G401 (cell line): ENCODE data around the gene TRMT2A. TPM values are rescaled to one million over a fixed set of nuclear protein-coding genes. Genes with fewer than 3 reads are reported as not detected.
A peak's percentile ranks its signal among the peaks of the same experiment; 100 is the strongest.

ENCODE experiments used
- DNase-seq: peaks from one replicate; pipeline ENCODE4 v3.0.0-alpha.2; 2015; ENCODE audit warnings: low spot score
- in situ Hi-C: cut with HindIII; loops from 2 replicates; pipeline ENCODE4 v1.10.0; 2016; ENCODE audit warnings: low sequenced_read_pairs, mixed read lengths
- total RNA-seq: library from RNA; depleted of rRNA; stranded (reverse); fragments of >200 nt; shearing (Covaris generic); gene quantifications from 2 replicates; pipeline ENCODE4 v1.2.3, GENCODE V29; 2014

The TRMT2A gene
- total RNA-seq, 1 experiment from 2014 or later, result 55.8 TPM

GRCh38 chr22:20093418-20094196, 23.4 kb downstream of the TRMT2A start:
- DNase-seq, result peak; percentile 98
- in situ Hi-C loops, result no loop called here

GRCh38 chr22:20092477-20092854, 24.6 kb downstream of the TRMT2A start:
- DNase-seq, result no peak
- in situ Hi-C loops, result no loop called here

- no peak for DNase-seq
- in situ Hi-C loops, result no loop called here
Measured at GRCh38 chr22:20091690-20092476, 25.1 kb downstream of the TRMT2A start.

- no peak for DNase-seq
Measured at GRCh38 chr22:20090730-20091240, 26.2 kb downstream of the TRMT2A start.

GRCh38 chr22:20089977-20090729, 26.9 kb downstream of the TRMT2A start:
- in situ Hi-C loops, result no loop called here
- DNase-seq, result no peak

More at GRCh38 chr22:20090730-20091240, 26.2 kb downstream of the TRMT2A start:
- in situ Hi-C loops, result no loop called here

- in situ Hi-C loops, result no loop called here
- DNase-seq, result no peak
Measured at GRCh38 chr22:20089226-20089976, 27.6 kb downstream of the TRMT2A start.

GRCh38 chr22:20088263-20088648, 28.8 kb downstream of the TRMT2A start:
- DNase-seq, result no peak
- in situ Hi-C loops, result no loop called here

GRCh38 chr22:20087319-20088262, 29.4 kb downstream of the TRMT2A start:
- DNase-seq, result no peak
- in situ Hi-C loops, result no loop called here

GRCh38 chr22:20086763-20087162, 30.3 kb downstream of the TRMT2A start:
- in situ Hi-C loops, result no loop called here

GRCh38 chr22:20086101-20086599, 30.9 kb downstream of the TRMT2A start:
- in situ Hi-C loops, result no loop called here
- no peak for DNase-seq

More at GRCh38 chr22:20086763-20087162, 30.3 kb downstream of the TRMT2A start:
- no peak for DNase-seq

- DNase-seq, result no peak
- in situ Hi-C loops, result no loop called here
Measured at GRCh38 chr22:20085651-20086050, 31.4 kb downstream of the TRMT2A start.

GRCh38 chr22:20084547-20085413, 32.2 kb downstream of the TRMT2A start:
- DNase-seq, result peak; percentile 34
- in situ Hi-C loops, result no loop called here

GRCh38 chr22:20083891-20084546, 33.0 kb downstream of the TRMT2A start:
- no peak for DNase-seq
- in situ Hi-C loops, result no loop called here

- in situ Hi-C loops, result no loop called here
Measured at GRCh38 chr22:20083157-20083890, 33.7 kb downstream of the TRMT2A start.

GRCh38 chr22:20080776-20081654, 36.0 kb downstream of the TRMT2A start:
- DNase-seq, result peak; percentile 22
- in situ Hi-C loops, result no loop called here

More at GRCh38 chr22:20083157-20083890, 33.7 kb downstream of the TRMT2A start:
- no peak for DNase-seq
